ENCODE measurements around the gene PLEKHM1.

The PLEKHM1 gene

DNA sequence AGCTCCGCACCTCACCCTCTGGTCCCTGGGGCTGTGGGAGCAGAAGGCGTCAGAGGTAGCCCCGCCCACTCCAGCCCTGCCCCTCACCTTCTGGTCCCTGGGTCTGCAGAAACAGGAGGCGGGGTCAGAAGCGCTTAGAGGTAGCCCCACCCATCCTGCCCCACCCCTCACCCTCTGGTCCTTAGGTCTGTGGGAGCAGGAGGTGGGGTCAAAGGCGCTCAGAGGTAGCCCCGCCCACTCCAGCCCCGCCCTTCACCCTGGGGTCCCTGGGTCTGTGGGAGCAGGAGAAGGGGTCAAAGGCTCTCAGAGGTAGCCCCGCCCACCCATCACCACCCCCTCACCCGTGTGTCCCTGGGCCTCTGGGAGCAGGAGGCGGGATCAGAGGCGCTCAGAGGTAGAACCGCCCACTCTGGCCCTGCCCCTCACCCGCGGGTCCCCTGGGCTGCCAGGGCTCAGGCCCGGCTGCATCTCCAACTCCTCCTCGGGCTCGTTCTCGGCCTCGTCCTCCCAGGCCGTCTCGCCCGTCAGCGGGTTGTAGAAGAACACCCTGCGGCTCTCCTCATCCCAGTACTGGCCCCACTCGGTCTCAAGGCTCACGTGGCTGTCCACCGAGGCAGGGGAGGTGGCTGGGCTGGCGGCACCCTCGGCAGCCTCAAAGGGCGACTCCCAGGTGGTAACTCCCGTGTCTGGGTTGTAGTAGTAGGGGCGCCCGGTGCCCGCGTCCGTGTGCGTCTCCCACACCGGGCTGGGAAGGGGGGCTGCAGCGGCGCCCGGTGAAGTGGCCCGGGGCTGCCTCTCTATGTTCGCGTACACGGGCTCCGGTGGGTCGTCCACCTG is 85.1 kb downstream of the PLEKHM1 start:
- no peak for TF ChIP-seq EZH2phosphoT487 (IDR thresholded peaks at IDR 0.05; ENCODE audit: borderline replicate concordance)
- no peak for TF ChIP-seq CTCF (conservative IDR thresholded peaks at IDR 0.05; ENCODE audit: low read length)
- Histone ChIP-seq H3K4me2 (ENCODE audit: low read depth, low read length, poor library complexity, severe bottlenecking) (no peak overlapping the region), H3K79me2 (ENCODE audit: insufficient read depth, low read length) (peaks cover 47% of the 10 kb centered on the region), H3K27me3 (ENCODE audit: insufficient read depth, low read length, poor library complexity, severe bottlenecking) (no peaks in the 10 kb centered on the region), H3K36me3 (ENCODE audit: insufficient read depth, low read length) (peaks cover 47% of the 10 kb centered on the region; the same call in 1 of the 2 replicates), H3K9me2 (replicated peaks; ENCODE audit: low read depth, low read length) (no peaks in the 10 kb centered on the region), H4K20me1 (ENCODE audit: insufficient read depth, low read length, poor library complexity, severe bottlenecking) (peaks cover 14% of the 10 kb centered on the region), H3K4me1 (ENCODE audit: insufficient read depth, low read length, poor library complexity, severe bottlenecking) (peaks cover 35% of the 10 kb centered on the region), H3K4me3 (ENCODE audit: low read length, poor library complexity, severe bottlenecking) (no peak overlapping the region), H2AFZ (ENCODE audit: low read length) (no peak overlapping the region), H3K9ac (ENCODE audit: low read depth, low read length, poor library complexity, severe bottlenecking) (no peak overlapping the region), H3K9me3 (ENCODE audit: insufficient read depth, low read depth, low read length) (no peaks in the 10 kb centered on the region), H3F3A (ENCODE audit: low read depth) (no peaks in the 10 kb centered on the region)

DNA sequence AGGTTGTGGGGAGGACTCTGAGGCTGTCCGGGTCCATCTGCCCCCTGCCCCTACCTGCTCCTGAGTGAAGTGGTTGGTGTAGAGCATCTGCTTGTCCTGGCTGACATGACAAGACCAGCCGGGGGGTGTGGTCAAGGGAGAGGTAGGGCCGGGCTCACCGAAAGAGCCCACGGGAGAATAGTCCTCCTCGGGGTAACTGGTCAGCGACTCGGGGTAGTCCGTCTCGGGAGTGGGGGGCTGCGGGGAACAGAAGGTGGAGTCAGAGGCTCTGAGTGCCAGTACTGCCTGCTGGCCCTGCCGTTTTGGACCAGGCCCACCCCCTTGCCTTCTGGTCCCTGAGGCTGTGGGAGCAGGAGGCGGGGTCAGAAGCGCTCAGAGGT is 85.7 kb downstream of the PLEKHM1 start:
- Histone ChIP-seq H3K4me1 (ENCODE audit: insufficient read depth, low read length, poor library complexity, severe bottlenecking) (peaks cover 31% of the 10 kb centered on the region), H4K20me1 (ENCODE audit: insufficient read depth, low read length, poor library complexity, severe bottlenecking) (peaks cover 14% of the 10 kb centered on the region), H2AFZ (ENCODE audit: low read length) (no peak overlapping the region), H3K36me3 (ENCODE audit: insufficient read depth, low read length) (peaks cover 49% of the 10 kb centered on the region; the same call in 1 of the 2 replicates), H3K4me3 (ENCODE audit: low read length, poor library complexity, severe bottlenecking) (no peak overlapping the region), H3K79me2 (ENCODE audit: insufficient read depth, low read length) (peaks cover 43% of the 10 kb centered on the region), H3K4me2 (ENCODE audit: low read depth, low read length, poor library complexity, severe bottlenecking) (no peak overlapping the region), H3F3A (ENCODE audit: low read depth) (no peaks in the 10 kb centered on the region), H3K9ac (ENCODE audit: low read depth, low read length, poor library complexity, severe bottlenecking) (no peak overlapping the region), H3K9me3 (ENCODE audit: insufficient read depth, low read depth, low read length) (no peaks in the 10 kb centered on the region), H3K9me2 (replicated peaks; ENCODE audit: low read depth, low read length) (no peaks in the 10 kb centered on the region), H3K27me3 (ENCODE audit: insufficient read depth, low read length, poor library complexity, severe bottlenecking) (no peaks in the 10 kb centered on the region)
- no peak for TF ChIP-seq EZH2phosphoT487 (IDR thresholded peaks at IDR 0.05; ENCODE audit: borderline replicate concordance)
- TF ChIP-seq CTCF (conservative IDR thresholded peaks at IDR 0.05; ENCODE audit: low read length) = no peak

- peaks cover 54% of the 10 kb centered on the region; the same call in 1 of the 2 replicates for H3K36me3 ChIP-seq (ENCODE audit: insufficient read depth, low read length)
- H3F3A ChIP-seq (ENCODE audit: low read depth) = no peaks in the 10 kb centered on the region
- H3K4me1 ChIP-seq (ENCODE audit: insufficient read depth, low read length, poor library complexity, severe bottlenecking) = peaks cover 23% of the 10 kb centered on the region
- H3K9me2 ChIP-seq (replicated peaks; ENCODE audit: low read depth, low read length) = no peaks in the 10 kb centered on the region
- H3K27me3 ChIP-seq (ENCODE audit: insufficient read depth, low read length, poor library complexity, severe bottlenecking) = no peaks in the 10 kb centered on the region
- H3K4me2 ChIP-seq (ENCODE audit: low read depth, low read length, poor library complexity, severe bottlenecking) = no peak overlapping the region
- peaks cover 34% of the 10 kb centered on the region for H3K79me2 ChIP-seq (ENCODE audit: insufficient read depth, low read length)
- no peak for TF ChIP-seq CTCF (conservative IDR thresholded peaks at IDR 0.05; ENCODE audit: low read length)
- TF ChIP-seq EZH2phosphoT487 (IDR thresholded peaks at IDR 0.05; ENCODE audit: borderline replicate concordance) = no peak
- H3K9me3 ChIP-seq (ENCODE audit: insufficient read depth, low read depth, low read length) = no peaks in the 10 kb centered on the region
- no peak overlapping the region for H2AFZ ChIP-seq (ENCODE audit: low read length)
- H3K9ac ChIP-seq (ENCODE audit: low read depth, low read length, poor library complexity, severe bottlenecking) = no peak overlapping the region
- peaks cover 14% of the 10 kb centered on the region for H4K20me1 ChIP-seq (ENCODE audit: insufficient read depth, low read length, poor library complexity, severe bottlenecking)
- no peak overlapping the region for H3K4me3 ChIP-seq (ENCODE audit: low read length, poor library complexity, severe bottlenecking)
Observed at GRCh38 chr17:45403906-45404490, 86.5 kb downstream of the PLEKHM1 start.
